GM23248 (cell line): Measurements from ENCODE around the gene CPLX3. TPM values are rescaled to one million over a fixed set of nuclear protein-coding genes. Genes with fewer than 3 reads are reported as not detected.
A peak's percentile ranks its signal among the peaks of the same experiment; 100 is the strongest.

ENCODE experiments used
- DNase-seq: peaks from one replicate; pipeline ENCODE4 v3.0.0-alpha.2; 2015
- H2AFZ ChIP-seq: fragments of 200-600 bp; sonication (generic); 2 replicates; pipeline ENCODE4 v1.6.1; 2016; ENCODE audit warnings: antibody characterized with exemption
- H3F3A ChIP-seq: fragments of 200-600 bp; sonication (generic); 2 replicates; pipeline ENCODE4 v1.6.1; 2016; ENCODE audit warnings: mild to moderate bottlenecking, antibody characterized with exemption, mixed run types; ENCODE audit not compliant: insufficient read depth
- H3K27ac ChIP-seq: fragments of 200-600 bp; sonication (generic); 2 replicates; pipeline ENCODE4 v1.5.1; 2016; ENCODE audit warnings: mild to moderate bottlenecking
- H3K27me3 ChIP-seq: fragments of 200-600 bp; sonication (generic); replicated peaks from 2 replicates; pipeline ENCODE4 v1.6.1; 2016; ENCODE audit warnings: mild to moderate bottlenecking; ENCODE audit not compliant: insufficient read depth
- H3K36me3 ChIP-seq: fragments of 200-600 bp; sonication (generic); 2 replicates; pipeline ENCODE4 v1.6.1; 2016; ENCODE audit warnings: low read depth, mild to moderate bottlenecking
- H3K4me1 ChIP-seq: fragments of 200-600 bp; sonication (generic); 2 replicates; pipeline ENCODE4 v1.6.1; 2016; ENCODE audit warnings: mild to moderate bottlenecking; ENCODE audit not compliant: insufficient read depth
- H3K4me2 ChIP-seq: fragments of 200-600 bp; sonication (generic); one replicate; pipeline ENCODE4 v1.6.1; 2016; ENCODE audit warnings: mild to moderate bottlenecking; ENCODE audit not compliant: unreplicated experiment
- H3K4me3 ChIP-seq: fragments of 200-600 bp; sonication (generic); 2 replicates; pipeline ENCODE4 v1.5.1; 2016; ENCODE audit warnings: mild to moderate bottlenecking
- H3K79me2 ChIP-seq: fragments of 200-600 bp; sonication (generic); 2 replicates; pipeline ENCODE4 v1.6.1; 2016; ENCODE audit warnings: mild to moderate bottlenecking; ENCODE audit not compliant: insufficient read depth
- H3K9ac ChIP-seq: fragments of 200-600 bp; sonication (generic); 2 replicates; pipeline ENCODE4 v1.6.1; 2016; ENCODE audit warnings: mild to moderate bottlenecking
- H3K9me2 ChIP-seq: fragments of 200-600 bp; sonication (generic); 2 replicates; pipeline ENCODE4 v1.6.1; 2016; ENCODE audit warnings: mixed run types, mild to moderate bottlenecking, moderate library complexity; ENCODE audit not compliant: insufficient read depth
- H3K9me3 ChIP-seq: fragments of 200-600 bp; sonication (generic); one replicate; pipeline ENCODE4 v1.6.1; 2017; ENCODE audit warnings: low read depth
- H4K20me1 ChIP-seq: fragments of 200-600 bp; sonication (generic); 2 replicates; pipeline ENCODE4 v1.6.0; 2016; ENCODE audit not compliant: insufficient read depth
- EZH2 ChIP-seq: fragments of 200-600 bp; sonication (generic); IDR thresholded peaks from 2 replicates; pipeline ENCODE4 v1.6.1; 2018; ENCODE audit warnings: antibody characterized with exemption, mild to moderate bottlenecking; ENCODE audit not compliant: insufficient read depth, poor library complexity, severe bottlenecking
- EZH2phosphoT487 ChIP-seq: fragments of 200-600 bp; sonication (generic); IDR thresholded peaks from 2 replicates; pipeline ENCODE4 v1.6.1; 2018; ENCODE audit warnings: antibody characterized with exemption, moderate library complexity, mild to moderate bottlenecking, low read depth; ENCODE audit not compliant: insufficient read depth
- WGBS, 2 experiments: methylation state at CpG; one replicate each; pipeline ENCODE4 v1.1.6; 2015 to 2017; ENCODE audit warnings: low lambda C conversion rate in 2 of 2, low coverage in 1 of 2; ENCODE audit errors: missing lambda C conversion rate in 2 of 2; 5-methylcytosine and 5-hydroxymethylcytosine counted together
- in situ Hi-C: fragments of 300-500 bp; cut with MboI; formaldehyde crosslinking; loops from 2 replicates; pipeline ENCODE4 v1.15.0; 2020
- microRNA-seq: library from miRNA; unstranded; fragments of <30 nt; microRNA quantifications from one replicate; pipeline ENCODE4, GENCODE V29; 2016; ENCODE audit warnings: borderline number of aligned reads
- polyA plus RNA-seq: library from polyadenylated mRNA; unstranded; fragments of >200 nt; fragmentation: Nextera tagmentation; extraction: Ambion mirVana; gene quantifications from 2 replicates; pipeline ENCODE4 v1.2.1, GENCODE V29; 2016
- small RNA-seq: library from RNA; depleted of rRNA; stranded (forward); fragments of <200 nt; gene quantifications from one replicate; pipeline ENCODE3, GENCODE V24; 2014; ENCODE audit warnings: low read depth, low replicate concordance
- total RNA-seq: library from RNA; depleted of rRNA; stranded (reverse); fragments of >200 nt; shearing (Covaris generic); gene quantifications from 2 replicates; pipeline ENCODE4 v1.2.3, GENCODE V29; 2014; rRNA removed

CPLX3 gene
- total and polyA plus RNA-seq, 2 experiments from 2014 or later, result not detected

DNA sequence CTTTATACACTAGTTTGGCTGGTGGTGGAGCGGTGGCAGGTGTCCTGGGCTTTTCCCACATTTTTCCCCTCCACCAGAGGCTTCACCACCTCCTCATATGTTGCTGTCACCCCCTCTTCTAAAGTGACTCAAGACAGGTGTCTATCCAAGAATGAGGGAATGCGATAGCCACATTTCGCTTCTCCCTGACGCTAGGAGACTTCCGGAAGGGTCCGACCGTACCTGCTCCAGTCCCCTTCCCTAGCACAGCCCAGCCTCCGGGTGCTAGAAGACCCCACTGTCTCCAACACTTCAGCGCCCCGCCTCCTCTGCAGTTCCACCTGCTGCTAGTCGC is 46.2 kb downstream of the CPLX3 start:
- peaks cover 52% of the 10 kb centered on the region for H3K79me2 ChIP-seq

DNA sequence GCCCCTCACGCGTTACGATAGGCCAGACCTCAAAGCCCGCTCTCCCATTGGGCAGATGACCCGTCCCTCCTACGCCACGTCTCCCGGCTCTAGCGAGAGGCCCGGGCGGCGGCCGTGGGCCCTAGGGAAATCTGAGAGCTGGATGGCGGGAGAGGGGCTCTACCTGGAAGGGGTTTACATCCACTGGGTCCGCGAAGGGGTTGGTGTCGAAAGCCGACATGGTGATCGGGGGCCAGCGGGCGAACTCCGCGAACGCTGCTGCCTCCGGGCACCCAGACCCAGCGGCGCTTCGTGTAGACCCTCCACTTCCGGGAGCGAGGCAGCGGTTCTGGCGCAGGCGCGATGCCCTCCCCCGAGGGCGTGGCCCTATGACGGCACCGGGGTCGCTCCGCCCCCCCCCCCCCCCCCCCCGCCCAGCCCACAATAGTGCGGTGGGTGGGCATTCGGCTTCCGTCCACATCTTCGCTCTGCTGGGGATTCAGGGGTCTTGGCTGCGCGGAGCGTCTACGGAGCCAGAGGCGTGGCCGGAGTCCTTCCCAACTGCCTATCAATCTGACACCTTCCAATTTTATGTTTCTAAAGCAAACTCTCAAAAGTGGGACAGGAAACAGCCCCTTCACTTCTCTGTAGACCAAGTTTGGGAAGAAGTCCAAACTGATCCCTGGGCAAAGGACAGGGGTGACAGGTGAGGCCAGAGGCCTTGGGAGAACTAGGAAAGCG is 46.8 kb downstream of the CPLX3 start, which contains the start of gene SCAMP2:
Gene SCAMP2 (minus strand): TSS at position 330 of the 720 bp plus-strand sequence. CDS start 110 bp downstream, at position 220.
- Histone ChIP-seq H3K9ac (peak within 1 kb of the TSS; percentile 98), H2AFZ (peak within 1 kb of the TSS; percentile 98), H3K9me3 (no peaks in the 10 kb centered on the region), H3K4me3 (peak within 1 kb of the TSS; percentile 84), H3K27ac (peak within 1 kb of the TSS; percentile 89), H4K20me1 (0 out of 2 replicates have a peak, but pooled peaks cover 3% of the 10 kb centered on the region), H3K4me2 (peak within 1 kb of the TSS; percentile 100), H3K9me2 (no peaks in the 10 kb centered on the region), H3K36me3 (no peaks in the 10 kb centered on the region), H3F3A (peaks cover 13% of the 10 kb centered on the region; the same call in 1 of the 2 replicates), H3K27me3 (no peaks in the 10 kb centered on the region), H3K4me1 (peaks cover 16% of the 10 kb centered on the region), H3K79me2 (peaks cover 47% of the 10 kb centered on the region)
- DNase-seq, result peak; percentile 98
- WGBS, 2 experiments, result 0 to 1% methylated on average over 35 to 47 of the region's 52 CpGs
- TF ChIP-seq EZH2, result no peak
- TF ChIP-seq EZH2phosphoT487, result no peak
- in situ Hi-C loops, result no loop called here

More for the DNA sequence above, 46.2 kb downstream of the CPLX3 start:
- no peak for DNase-seq
- peak overlapping the region; percentile 89 for H3K27ac ChIP-seq
- peak overlapping the region; percentile 98 for H3K9ac ChIP-seq
- no peaks in the 10 kb centered on the region for H3K9me2 ChIP-seq
- peaks cover 4% of the 10 kb centered on the region; the same call in 1 of the 2 replicates for H4K20me1 ChIP-seq
- H3K4me3 ChIP-seq, result peak overlapping the region; percentile 84
- H3K27me3 ChIP-seq, result no peaks in the 10 kb centered on the region
- H3K4me1 ChIP-seq, result peaks cover 16% of the 10 kb centered on the region
- H3K9me3 ChIP-seq, result no peaks in the 10 kb centered on the region
- peak overlapping the region; percentile 82 for H3K4me2 ChIP-seq
- peak overlapping the region; percentile 98 for H2AFZ ChIP-seq
- in situ Hi-C loops, result no loop called here
- WGBS, 2 experiments, result 0 to 1% methylated on average over 10 to 11 of the region's 11 CpGs
- H3F3A ChIP-seq, result peaks cover 13% of the 10 kb centered on the region; the same call in 1 of the 2 replicates
- no peak for TF ChIP-seq EZH2phosphoT487
- no peaks in the 10 kb centered on the region for H3K36me3 ChIP-seq

DNA sequence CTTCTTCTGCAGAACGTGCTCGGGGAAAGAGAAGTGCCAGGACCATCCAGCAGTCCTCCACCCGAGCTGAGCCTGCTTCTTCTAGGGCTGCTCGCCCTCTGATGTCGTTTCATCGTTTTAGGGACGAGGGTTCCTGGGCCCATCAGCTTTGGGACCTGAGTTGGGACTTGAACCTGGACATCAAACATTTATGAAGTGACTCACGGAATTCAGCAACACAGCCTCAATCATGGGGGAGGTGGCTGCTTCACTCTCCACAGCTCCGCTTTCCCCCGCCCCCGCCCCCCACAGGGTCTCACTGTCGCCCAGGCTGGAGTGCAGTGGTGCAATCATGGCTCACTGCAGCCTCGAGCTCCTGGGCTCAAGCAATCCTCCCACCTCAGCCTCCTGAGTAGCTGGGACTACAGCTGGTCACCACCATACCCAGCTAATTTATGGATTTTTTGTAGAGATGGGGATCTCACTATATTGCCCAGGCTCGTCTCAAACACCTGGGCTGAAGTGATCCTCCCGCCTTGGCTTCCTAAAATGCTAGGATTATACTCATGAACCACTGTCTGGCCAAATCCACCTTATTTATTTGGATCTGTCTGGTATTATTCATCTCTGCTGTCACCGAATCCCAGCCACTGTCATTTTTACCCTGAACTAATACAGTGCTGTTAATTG is 47.5 kb downstream of the CPLX3 start:
- H2AFZ ChIP-seq, result peak overlapping the region; percentile 98
- no peaks in the 10 kb centered on the region for H3K36me3 ChIP-seq
- H3K9ac ChIP-seq, result peak overlapping the region; percentile 98
- H3F3A ChIP-seq, result peaks cover 13% of the 10 kb centered on the region; the same call in 1 of the 2 replicates
- no peaks in the 10 kb centered on the region for H3K9me2 ChIP-seq
- H3K27ac ChIP-seq, result no peak overlapping the region
- TF ChIP-seq EZH2, result no peak
- no peak for TF ChIP-seq EZH2phosphoT487
- peak; percentile 41 for DNase-seq
- peak overlapping the region; percentile 100 for H3K4me2 ChIP-seq
- peak overlapping the region; percentile 84 for H3K4me3 ChIP-seq
- H3K27me3 ChIP-seq, result no peaks in the 10 kb centered on the region
- in situ Hi-C loops, result no loop called here
- H3K79me2 ChIP-seq, result peaks cover 40% of the 10 kb centered on the region
- H3K9me3 ChIP-seq, result no peaks in the 10 kb centered on the region
- 27 to 31% methylated on average over 14 to 15 of the region's 16 CpGs for WGBS, 2 experiments
- peaks cover 16% of the 10 kb centered on the region for H3K4me1 ChIP-seq
- H4K20me1 ChIP-seq, result 0 out of 2 replicates have a peak, but pooled peaks cover 3% of the 10 kb centered on the region

DNA sequence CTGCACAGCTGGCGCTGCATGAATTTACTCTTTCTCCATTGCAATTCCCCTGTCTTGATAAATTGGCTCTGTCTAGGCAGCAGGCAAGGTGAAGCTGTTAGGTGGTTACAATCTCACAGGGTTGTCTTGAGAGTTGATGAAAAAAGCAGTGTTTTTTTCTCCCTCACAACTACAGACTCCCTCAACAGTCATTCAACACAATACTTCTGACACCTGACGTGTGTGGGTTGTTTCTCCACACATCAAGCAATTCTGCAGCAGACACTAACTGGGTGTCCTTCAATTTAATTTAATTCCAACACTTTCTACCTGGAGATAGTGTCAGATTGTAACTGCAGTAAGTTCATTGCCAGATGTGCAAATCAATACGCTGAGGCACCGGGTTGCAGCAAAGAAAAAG is 51.8 kb downstream of the CPLX3 start:
- Histone ChIP-seq H3F3A (no peaks in the 10 kb centered on the region), H3K27me3 (no peaks in the 10 kb centered on the region), H3K36me3 (no peaks in the 10 kb centered on the region), H3K27ac (no peak overlapping the region), H4K20me1 (no peaks in the 10 kb centered on the region), H3K9me2 (no peaks in the 10 kb centered on the region), H3K4me3 (no peak overlapping the region), H3K79me2 (no peaks in the 10 kb centered on the region), H3K4me1 (0 out of 2 replicates have a peak, but pooled peaks cover 3% of the 10 kb centered on the region), H3K9me3 (no peaks in the 10 kb centered on the region), H3K9ac (no peak overlapping the region), H2AFZ (no peak overlapping the region), H3K4me2 (no peak overlapping the region)
- WGBS, 2 experiments, result 86 to 97% methylated on average over 4 of the region's 4 CpGs
- no peak for DNase-seq
- TF ChIP-seq EZH2phosphoT487 (no peak), EZH2 (no peak)
- in situ Hi-C loops, result no loop called here

Small RNA genes lying within 50 kb of the gene (microRNA-seq; reads per million reads assigned to microRNA genes)
- not detected for gene MIR4513
- not detected for gene MIR6882

Small RNA genes lying within 50 kb of the gene (small RNA-seq; reads per million reads assigned to genes)
- not detected for gene CPLX3
- gene MIR4513, result not detected
- not detected for gene MIR6882

Other genes starting within 250 kb of the CPLX3 start
- gene CLK3, start 210.8 kb upstream of the CPLX3 start, total RNA-seq, result 67.2 and 67.9 TPM in 2 replicates
- gene CLK3, start 210.8 kb upstream of the CPLX3 start, polyA plus RNA-seq, result 40.4 and 41.9 TPM in 2 replicates
- gene EDC3, start 130.6 kb upstream of the CPLX3 start, total RNA-seq, result 13.9 and 15.0 TPM in 2 replicates
- gene EDC3, start 130.6 kb upstream of the CPLX3 start, polyA plus RNA-seq, result 21.8 and 24.3 TPM in 2 replicates
- gene CYP1A1, start 101.1 kb upstream of the CPLX3 start, total RNA-seq, result not detected in 2 replicates
- not detected in 2 replicates for gene CYP1A1, start 101.1 kb upstream of the CPLX3 start, polyA plus RNA-seq
- not detected in 2 replicates for gene CYP1A2, start 77.8 kb upstream of the CPLX3 start, total RNA-seq
- gene CYP1A2, start 77.8 kb upstream of the CPLX3 start, polyA plus RNA-seq, result not detected in 2 replicates
- gene CSK, start 44.5 kb upstream of the CPLX3 start, total RNA-seq, result 18.0 and 21.0 TPM in 2 replicates
- 11.0 and 12.0 TPM in 2 replicates for gene CSK, start 44.5 kb upstream of the CPLX3 start, polyA plus RNA-seq
- not detected in 2 replicates for gene LMAN1L, start 13.8 kb upstream of the CPLX3 start, total RNA-seq
- not detected in 2 replicates for gene LMAN1L, start 13.8 kb upstream of the CPLX3 start, polyA plus RNA-seq
- 29.1 and 30.3 TPM in 2 replicates for gene ULK3, start 16.5 kb downstream of the CPLX3 start, total RNA-seq
- 14.0 and 14.6 TPM in 2 replicates for gene ULK3, start 16.5 kb downstream of the CPLX3 start, polyA plus RNA-seq
- 28.7 and 49.2 TPM in 2 replicates for gene SCAMP2, start 46.7 kb downstream of the CPLX3 start, total RNA-seq
- gene SCAMP2, start 46.7 kb downstream of the CPLX3 start, polyA plus RNA-seq, result 83.0 and 86.2 TPM in 2 replicates
- 79.0 and 85.2 TPM in 2 replicates for gene MPI, start 63.4 kb downstream of the CPLX3 start, total RNA-seq
- gene MPI, start 63.4 kb downstream of the CPLX3 start, polyA plus RNA-seq, result 34.8 and 41.2 TPM in 2 replicates
- 64.1 and 78.6 TPM in 2 replicates for gene FAM219B, start 80.2 kb downstream of the CPLX3 start, total RNA-seq
- gene FAM219B, start 80.2 kb downstream of the CPLX3 start, polyA plus RNA-seq, result 38.1 and 39.6 TPM in 2 replicates
- 48.2 and 65.3 TPM in 2 replicates for gene COX5A, start 111.4 kb downstream of the CPLX3 start, total RNA-seq
- 315 and 321 TPM in 2 replicates for gene COX5A, start 111.4 kb downstream of the CPLX3 start, polyA plus RNA-seq
- gene RPP25, start 130.1 kb downstream of the CPLX3 start, total RNA-seq, result 4.0 and 4.5 TPM in 2 replicates
- gene RPP25, start 130.1 kb downstream of the CPLX3 start, polyA plus RNA-seq, result 3.4 and 3.6 TPM in 2 replicates
- gene SCAMP5, start 168.9 kb downstream of the CPLX3 start, total RNA-seq, result 1.0 and 4.0 TPM in 2 replicates
- gene SCAMP5, start 168.9 kb downstream of the CPLX3 start, polyA plus RNA-seq, result 0.23 TPM in 1 of 2 replicates, not detected in the other
- 11.3 and 20.0 TPM in 2 replicates for gene PPCDC, start 197.0 kb downstream of the CPLX3 start, total RNA-seq
- 9.0 and 11.0 TPM in 2 replicates for gene PPCDC, start 197.0 kb downstream of the CPLX3 start, polyA plus RNA-seq